Upper lobe of left lung (tissue), 6 donors: ENCODE results near the gene CYP2C9. TPM values are rescaled to one million over a fixed set of nuclear protein-coding genes. Genes with fewer than 3 reads are reported as not detected.
"Not testable (repeated sequence)": the region's sequence is repeated elsewhere in the genome, so short reads cannot be mapped to it uniquely, and the experiment has no call there.

Experiments
- ATAC-seq, 2 donors: fragments of 200-7000 bp; cut with Tn5 transposase; one replicate each; pipeline ENCODE4 v1.9.1; 2022; ENCODE audit warnings: mild to moderate bottlenecking in 2 of 2, moderate library complexity in 2 of 2; ENCODE audit not compliant: low FRiP score in 2 of 2
- DNase-seq, 2 donors: peaks; one replicate each; pipeline ENCODE4 v3.0.0-alpha.2; 2019 to 2020
- H3K27ac ChIP-seq, 4 donors: fragments of 200-600 bp; sonication (generic); one replicate each; pipeline ENCODE4 v1.5.1; 2016 to 2019
- H3K27me3 ChIP-seq, 4 donors: fragments of 200-600 bp; sonication (generic); one replicate each; pipeline ENCODE4 v1.5.1; 2017 to 2019
- H3K36me3 ChIP-seq, 4 donors: fragments of 200-600 bp; sonication (generic); one replicate each; pipeline ENCODE4 v1.5.1; 2016 to 2019
- H3K4me1 ChIP-seq, 4 donors: fragments of 200-600 bp; sonication (generic); one replicate each; pipeline ENCODE4 v1.5.1; 2018 to 2019
- H3K4me3 ChIP-seq, 4 donors: fragments of 200-600 bp; sonication (generic); one replicate each; pipeline ENCODE4 v1.5.1; 2017 to 2019; ENCODE audit warnings: mild to moderate bottlenecking in 2 of 4, moderate library complexity in 1 of 4
- H3K9me3 ChIP-seq, 4 donors: fragments of 200-600 bp; sonication (generic); one replicate each; pipeline ENCODE4 v1.5.1; 2018 to 2019
- EP300 ChIP-seq, 4 donors: sonication (generic); formaldehyde crosslinking; IDR thresholded peaks; one replicate each; pipeline ENCODE4 v1.5.1; 2017; ENCODE audit warnings: antibody characterized with exemption in 4 of 4, control low read depth in 2 of 4
- POLR2A ChIP-seq, 4 donors: fragments of 450-650 bp; IDR thresholded peaks; one replicate each; pipeline ENCODE4 v1.5.1; 2016 to 2017; ENCODE audit warnings: antibody characterized with exemption in 4 of 4, mild to moderate bottlenecking in 2 of 4
- POLR2AphosphoS5 ChIP-seq, 2 donors: sonication (generic); formaldehyde crosslinking; IDR thresholded peaks; one replicate each; pipeline ENCODE4 v1.5.1; 2017; ENCODE audit warnings: antibody characterized with exemption in 2 of 2
- WGBS, 2 donors: methylation state at CpG; one replicate each; pipeline ENCODE4 v1.1.5; 2017 to 2018; 5-methylcytosine and 5-hydroxymethylcytosine counted together
- total RNA-seq, 6 donors: library from RNA; depleted of rRNA in 4 of 6; stranded (reverse); fragments of >200 nt in 4 of 6; gene quantifications; one replicate each; pipeline versions ENCODE4 v1.1.0 to v1.2.1, GENCODE V29; 2016 to 2021
- TF ChIP-seq, protein P1 (sequence below), 6 experiments: fragments of 450-650 bp in 4 of 6; fragments of 200-600 bp in 2 of 6; sonication (generic) in 2 of 6; IDR thresholded peaks; one replicate each; pipeline ENCODE4 v1.5.1; 2016 to 2019; ENCODE audit warnings: antibody characterized with exemption in 6 of 6
- donor health status: DM: no; HTN: no; CAD: no; lungs with moderate emphysema.
- donor health status: DM: no; HTN: yes; CAD: no; lungs with severe emphysema.

Gene CYP2C9
- 1 to 10 TPM in 1 of 6 donors, under 1 TPM in 2, not detected in 3; 0.54 to 4.2 (median 0.92) TPM for total RNA-seq

DNA sequence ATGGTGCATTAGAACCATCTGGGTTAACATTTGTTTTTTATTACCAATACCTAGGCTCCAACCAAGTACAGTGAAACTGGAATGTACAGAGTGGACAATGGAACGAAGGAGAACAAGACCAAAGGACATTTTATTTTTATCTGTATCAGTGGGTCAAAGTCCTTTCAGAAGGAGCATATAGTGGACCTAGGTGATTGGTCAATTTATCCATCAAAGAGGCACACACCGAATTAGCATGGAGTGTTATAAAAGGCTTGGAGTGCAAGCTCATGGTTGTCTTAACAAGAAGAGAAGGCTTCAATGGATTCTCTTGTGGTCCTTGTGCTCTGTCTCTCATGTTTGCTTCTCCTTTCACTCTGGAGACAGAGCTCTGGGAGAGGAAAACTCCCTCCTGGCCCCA is at the start of gene CYP2C9:
TSS of gene CYP2C9 (plus strand) at position 276 of the 400 bp plus-strand sequence. CDS start at position 301, 25 bp downstream.
- no peak for ATAC-seq
- DNase-seq: no peak
- no peak within 1 kb of the TSS for H3K4me3 ChIP-seq
- WGBS, 2 donors: 68 to 83% methylated on average over 2 of the region's 2 CpGs
- TF ChIP-seq, protein P1, sequence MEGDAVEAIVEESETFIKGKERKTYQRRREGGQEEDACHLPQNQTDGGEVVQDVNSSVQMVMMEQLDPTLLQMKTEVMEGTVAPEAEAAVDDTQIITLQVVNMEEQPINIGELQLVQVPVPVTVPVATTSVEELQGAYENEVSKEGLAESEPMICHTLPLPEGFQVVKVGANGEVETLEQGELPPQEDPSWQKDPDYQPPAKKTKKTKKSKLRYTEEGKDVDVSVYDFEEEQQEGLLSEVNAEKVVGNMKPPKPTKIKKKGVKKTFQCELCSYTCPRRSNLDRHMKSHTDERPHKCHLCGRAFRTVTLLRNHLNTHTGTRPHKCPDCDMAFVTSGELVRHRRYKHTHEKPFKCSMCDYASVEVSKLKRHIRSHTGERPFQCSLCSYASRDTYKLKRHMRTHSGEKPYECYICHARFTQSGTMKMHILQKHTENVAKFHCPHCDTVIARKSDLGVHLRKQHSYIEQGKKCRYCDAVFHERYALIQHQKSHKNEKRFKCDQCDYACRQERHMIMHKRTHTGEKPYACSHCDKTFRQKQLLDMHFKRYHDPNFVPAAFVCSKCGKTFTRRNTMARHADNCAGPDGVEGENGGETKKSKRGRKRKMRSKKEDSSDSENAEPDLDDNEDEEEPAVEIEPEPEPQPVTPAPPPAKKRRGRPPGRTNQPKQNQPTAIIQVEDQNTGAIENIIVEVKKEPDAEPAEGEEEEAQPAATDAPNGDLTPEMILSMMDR (IDR thresholded peaks at IDR 0.05): no peak
- no peak for TF ChIP-seq POLR2A (IDR thresholded peaks at IDR 0.05)
- no peak for TF ChIP-seq POLR2AphosphoS5 (IDR thresholded peaks at IDR 0.05)
- TF ChIP-seq EP300 (IDR thresholded peaks at IDR 0.05): no peak
- H3K9me3 ChIP-seq: peaks cover 0 to 12% (median under 1%) of the 10 kb centered on the region in 4 donors
- H3K4me1 ChIP-seq: no peaks in the 10 kb centered on the region
- H3K27ac ChIP-seq: no peak within 1 kb of the TSS
- no peaks in the 10 kb centered on the region for H3K27me3 ChIP-seq
- H3K36me3 ChIP-seq: no peaks in the 10 kb centered on the region

DNA sequence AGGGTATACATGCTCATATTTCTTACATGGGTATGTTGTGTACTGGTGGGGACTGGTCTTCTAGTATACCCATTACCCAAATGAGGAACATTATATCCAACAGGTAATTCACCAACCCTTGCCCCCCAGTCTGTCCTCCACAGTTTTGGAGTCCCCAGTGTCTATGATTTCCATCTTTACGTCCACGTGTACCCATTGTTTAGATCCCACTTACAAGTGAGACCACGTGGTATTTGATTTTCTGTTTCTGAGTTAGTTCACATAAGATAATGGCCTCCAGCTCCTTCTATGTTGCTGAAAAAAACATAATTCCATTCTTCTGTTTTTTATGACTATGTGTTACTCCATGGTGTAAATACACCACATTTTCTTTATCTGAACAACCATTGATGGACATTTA is 49.3 kb upstream of the CYP2C9 start:
- H3K27me3 ChIP-seq: no peaks in the 10 kb centered on the region
- no peaks in the 10 kb centered on the region for H3K36me3 ChIP-seq
- H3K9me3 ChIP-seq: peaks cover 0 to 3% (median 0%) of the 10 kb centered on the region in 4 donors
- DNase-seq: no peak
- no peak overlapping the region for H3K4me3 ChIP-seq
- H3K4me1 ChIP-seq: no peaks in the 10 kb centered on the region
- WGBS, 2 donors: 70 to 81% methylated on average over 3 of the region's 3 CpGs
- TF ChIP-seq, protein P1 (IDR thresholded peaks at IDR 0.05): no peak
- TF ChIP-seq EP300 (IDR thresholded peaks at IDR 0.05): no peak
- TF ChIP-seq POLR2AphosphoS5 (IDR thresholded peaks at IDR 0.05): no peak
- TF ChIP-seq POLR2A (IDR thresholded peaks at IDR 0.05): no peak
- H3K27ac ChIP-seq: no peak overlapping the region
- ATAC-seq: no peak

DNA sequence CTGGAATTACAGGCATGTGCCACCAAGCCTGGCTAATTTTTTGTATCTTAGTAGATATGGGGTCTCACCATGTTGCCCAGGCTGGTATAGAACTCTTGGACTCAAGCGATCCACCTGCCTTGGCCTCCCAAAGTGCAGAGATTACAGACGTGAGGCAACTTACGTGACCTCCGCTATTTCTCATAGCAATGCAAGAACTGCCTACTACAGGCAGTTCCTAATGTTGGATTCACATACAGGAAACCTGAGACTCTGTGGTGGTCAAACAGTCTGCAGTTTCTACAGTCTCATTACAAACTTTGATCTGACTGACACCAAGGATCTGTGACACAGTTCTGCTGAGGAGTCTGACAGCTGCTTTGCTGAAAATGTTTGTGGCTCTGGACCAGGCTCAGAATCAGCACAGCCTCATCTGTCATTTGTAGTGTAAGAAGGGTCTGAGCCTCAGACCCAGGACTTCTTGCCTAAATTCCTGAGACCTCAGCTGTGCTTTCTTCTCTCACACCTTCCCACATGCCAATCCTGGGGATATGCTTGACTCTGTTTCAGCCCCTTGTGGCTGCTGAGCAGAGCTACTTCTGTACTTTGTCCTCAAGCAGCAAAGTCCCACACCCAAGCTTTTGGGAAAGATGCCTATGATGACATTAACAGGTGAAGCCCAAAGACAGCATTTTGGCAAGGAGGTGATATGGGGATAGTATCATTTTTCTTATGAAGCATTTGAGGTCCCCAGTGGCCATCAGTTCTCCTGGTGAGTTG is 48.0 kb upstream of the CYP2C9 start:
- Histone ChIP-seq H3K36me3 (no peaks in the 10 kb centered on the region), H3K27ac (no peak overlapping the region), H3K4me3 (no peak overlapping the region), H3K4me1 (no peaks in the 10 kb centered on the region), H3K9me3 (peaks cover 0 to 3% (median 0%) of the 10 kb centered on the region in 4 donors), H3K27me3 (no peaks in the 10 kb centered on the region)
- WGBS, 2 donors: 89 to 90% methylated on average over 4 of the region's 4 CpGs
- no peak for TF ChIP-seq EP300 (IDR thresholded peaks at IDR 0.05)
- no peak for TF ChIP-seq POLR2AphosphoS5 (IDR thresholded peaks at IDR 0.05)
- no peak for TF ChIP-seq POLR2A (IDR thresholded peaks at IDR 0.05)
- TF ChIP-seq, protein P1 (IDR thresholded peaks at IDR 0.05): no peak
- DNase-seq: no peak
- ATAC-seq: peak in 1 of 2 donors; percentile 43

DNA sequence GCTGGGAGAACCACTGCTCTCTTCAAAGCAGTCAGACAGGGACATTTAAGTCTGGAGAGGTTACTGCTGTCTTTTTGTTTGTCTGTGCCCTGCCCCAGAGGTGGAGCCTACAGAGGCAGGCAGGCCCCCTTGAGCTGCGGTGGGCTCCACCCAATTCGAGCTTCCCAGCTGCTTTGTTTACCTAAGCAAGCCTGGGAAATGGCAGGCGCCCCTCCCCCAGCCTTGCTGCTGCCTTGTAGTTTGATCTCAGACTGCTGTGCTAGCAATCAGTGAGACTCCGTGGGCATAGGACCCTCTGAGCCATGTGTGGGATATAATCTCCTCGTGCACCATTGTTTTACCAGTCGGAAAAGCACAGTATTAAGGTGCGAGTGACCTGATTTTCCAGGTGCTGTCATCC is 40.0 kb upstream of the CYP2C9 start:
- not testable (repeated sequence) for H3K9me3 ChIP-seq, ATAC-seq
- 60 to 84% methylated on average over 6 to 7 of the region's 7 CpGs for WGBS, 2 donors

DNA sequence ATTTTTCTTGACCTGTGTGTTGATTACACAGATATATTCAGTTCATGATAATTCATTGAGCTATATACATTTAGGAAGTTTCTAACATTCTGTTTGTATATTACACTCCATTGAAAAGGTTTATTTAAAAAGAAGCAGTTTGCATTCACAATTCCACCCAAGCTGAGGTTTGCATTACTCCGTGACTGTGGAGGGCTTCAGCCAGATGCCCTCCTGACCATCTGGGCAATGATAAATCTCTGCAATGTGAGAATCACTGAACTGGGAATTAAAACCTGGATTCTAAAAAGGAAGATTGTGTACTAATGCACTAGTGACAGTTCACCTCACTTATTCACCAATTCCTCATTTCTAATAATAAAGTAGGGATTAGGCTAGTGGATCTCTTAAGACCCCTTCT is 36.4 kb upstream of the CYP2C9 start:
- Histone ChIP-seq H3K4me3 (no peak overlapping the region), H3K36me3 (no peaks in the 10 kb centered on the region), H3K27ac (no peak overlapping the region), H3K4me1 (no peaks in the 10 kb centered on the region), H3K9me3 (no peaks in the 10 kb centered on the region), H3K27me3 (no peaks in the 10 kb centered on the region)
- 71 to 73% methylated on average over 1 of the region's 1 CpG for WGBS, 2 donors
- ATAC-seq (no peak), DNase-seq (no peak)
- TF ChIP-seq EP300 (IDR thresholded peaks at IDR 0.05): no peak
- TF ChIP-seq POLR2AphosphoS5 (IDR thresholded peaks at IDR 0.05): no peak
- no peak for TF ChIP-seq POLR2A (IDR thresholded peaks at IDR 0.05)
- TF ChIP-seq, protein P1 (IDR thresholded peaks at IDR 0.05): no peak

More for the DNA sequence above, 40.0 kb upstream of the CYP2C9 start:
- not testable (repeated sequence) for H3K4me1 ChIP-seq, H3K27ac ChIP-seq, H3K27me3 ChIP-seq, H3K4me3 ChIP-seq, H3K36me3 ChIP-seq
- peak in 1 of 2 donors; percentile 16 for DNase-seq
